ENCODE results near the gene CPN1. TPM values are rescaled to one million over a fixed set of nuclear protein-coding genes. Genes with fewer than 3 reads are reported as not detected.

Gene CPN1
- total and polyA plus RNA-seq, 12 donors: not detected

DNA sequence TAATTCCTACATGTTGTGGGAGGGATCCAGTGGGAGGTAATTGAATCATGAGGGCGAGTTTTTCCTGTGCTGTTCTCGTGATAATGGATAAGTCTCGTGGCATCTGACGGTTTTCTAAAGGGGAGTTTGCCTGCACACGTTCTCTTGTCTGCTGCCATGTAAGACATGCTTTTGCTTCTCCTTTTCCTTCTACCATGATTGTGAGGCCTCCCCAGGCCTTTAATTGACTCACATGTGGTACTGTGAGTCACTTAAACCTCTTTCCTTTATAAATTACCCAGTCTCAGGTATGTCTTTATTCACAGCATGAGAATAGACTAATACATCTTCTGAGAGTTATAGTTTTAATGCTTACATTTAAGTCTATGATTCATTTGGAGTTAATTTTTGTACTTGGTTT, 22.6 kb upstream of the CPN1 start:
- TF ChIP-seq, protein P1, sequence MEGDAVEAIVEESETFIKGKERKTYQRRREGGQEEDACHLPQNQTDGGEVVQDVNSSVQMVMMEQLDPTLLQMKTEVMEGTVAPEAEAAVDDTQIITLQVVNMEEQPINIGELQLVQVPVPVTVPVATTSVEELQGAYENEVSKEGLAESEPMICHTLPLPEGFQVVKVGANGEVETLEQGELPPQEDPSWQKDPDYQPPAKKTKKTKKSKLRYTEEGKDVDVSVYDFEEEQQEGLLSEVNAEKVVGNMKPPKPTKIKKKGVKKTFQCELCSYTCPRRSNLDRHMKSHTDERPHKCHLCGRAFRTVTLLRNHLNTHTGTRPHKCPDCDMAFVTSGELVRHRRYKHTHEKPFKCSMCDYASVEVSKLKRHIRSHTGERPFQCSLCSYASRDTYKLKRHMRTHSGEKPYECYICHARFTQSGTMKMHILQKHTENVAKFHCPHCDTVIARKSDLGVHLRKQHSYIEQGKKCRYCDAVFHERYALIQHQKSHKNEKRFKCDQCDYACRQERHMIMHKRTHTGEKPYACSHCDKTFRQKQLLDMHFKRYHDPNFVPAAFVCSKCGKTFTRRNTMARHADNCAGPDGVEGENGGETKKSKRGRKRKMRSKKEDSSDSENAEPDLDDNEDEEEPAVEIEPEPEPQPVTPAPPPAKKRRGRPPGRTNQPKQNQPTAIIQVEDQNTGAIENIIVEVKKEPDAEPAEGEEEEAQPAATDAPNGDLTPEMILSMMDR (IDR thresholded peaks at IDR 0.05): no peak
- ATAC-seq (no peak), DNase-seq (no peak)
- Histone ChIP-seq H3K36me3 (no peaks in the 10 kb centered on the region), H3K27me3 (peaks cover 0 to 46% (median 7%) of the 10 kb centered on the region in 7 donors), H3K27ac (no peak overlapping the region), H3K4me3 (no peak overlapping the region), H3K4me1 (no peaks in the 10 kb centered on the region), H3K9me3 (no peaks in the 10 kb centered on the region)
- intact Hi-C loops (cut with DNase I): no loop called here
- 62 to 70% methylated on average over 5 of the region's 5 CpGs for WGBS, 2 donors

DNA sequence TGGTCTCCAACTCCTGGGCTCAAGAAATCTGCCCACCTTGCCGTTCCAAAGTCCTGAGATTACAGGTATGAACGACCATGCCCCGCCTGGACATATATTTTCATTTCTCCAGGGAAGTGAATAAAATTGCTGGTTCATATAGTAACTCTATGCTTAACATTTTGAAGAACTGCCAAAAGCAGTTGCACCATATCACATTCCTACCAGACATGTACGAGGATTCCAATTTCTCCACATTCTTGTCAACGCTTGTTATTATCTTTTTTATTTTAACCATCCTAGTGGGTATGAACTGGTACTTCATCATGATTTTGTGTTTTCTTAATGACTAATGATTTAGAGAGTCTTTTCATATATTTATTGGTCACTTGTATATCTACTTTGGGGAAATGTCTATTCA, 21.9 kb upstream of the CPN1 start:
- TF ChIP-seq, protein P1 (IDR thresholded peaks at IDR 0.05): no peak
- Histone ChIP-seq H3K4me1 (no peaks in the 10 kb centered on the region), H3K4me3 (no peak overlapping the region), H3K27ac (no peak overlapping the region), H3K9me3 (peaks cover 0 to 4% (median 0%) of the 10 kb centered on the region in 11 donors), H3K36me3 (no peaks in the 10 kb centered on the region), H3K27me3 (peaks cover 0 to 46% (median 7%) of the 10 kb centered on the region in 7 donors)
- WGBS, 2 donors: 54 to 57% methylated on average over 5 of the region's 5 CpGs
- intact Hi-C loops (cut with DNase I): no loop called here
- DNase-seq (no peak), ATAC-seq (no peak)

DNA sequence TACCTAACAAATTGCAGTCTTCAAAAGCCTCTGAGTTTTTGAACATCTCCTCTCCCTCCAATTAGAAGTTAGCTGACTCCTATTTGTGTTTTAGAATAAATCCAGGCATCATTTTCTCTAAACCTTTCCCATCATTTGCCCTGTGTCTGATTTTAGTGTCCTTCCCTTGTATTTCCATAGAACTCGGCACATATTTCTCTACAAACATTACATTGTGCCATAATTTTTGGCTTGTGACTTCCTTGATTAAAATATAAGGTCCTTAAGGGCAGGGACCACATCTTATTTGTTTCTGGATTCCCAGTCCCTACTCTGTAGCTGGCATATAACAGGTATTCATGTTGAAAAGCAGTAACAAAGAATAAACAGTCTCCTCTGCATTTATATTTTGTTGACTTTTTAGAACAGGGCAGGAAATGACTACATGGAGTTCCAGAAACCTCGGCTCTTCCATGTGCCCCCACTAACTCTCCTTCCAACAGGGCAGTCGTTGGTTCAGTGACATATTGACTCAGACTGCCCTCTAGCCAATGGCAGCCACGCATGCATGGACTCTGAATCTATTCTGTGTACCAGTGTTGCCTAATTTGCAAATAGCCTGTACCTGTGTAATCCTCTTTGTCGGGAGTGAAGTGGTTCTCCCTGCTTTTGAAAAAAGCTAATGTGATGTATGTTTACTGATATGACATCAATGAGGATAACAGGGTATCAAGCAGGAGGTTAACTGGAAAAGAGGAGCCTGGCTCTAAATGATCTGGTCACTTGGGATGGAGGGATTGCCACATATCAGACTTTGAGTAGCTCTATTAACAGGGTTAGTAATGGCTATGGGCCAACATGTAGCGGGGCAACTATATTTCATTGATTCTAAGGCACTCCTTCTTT, 19.8 kb upstream of the CPN1 start:
- Histone ChIP-seq H3K4me1 (no peaks in the 10 kb centered on the region), H3K9me3 (peaks cover 0 to 21% (median 0%) of the 10 kb centered on the region in 11 donors), H3K36me3 (no peaks in the 10 kb centered on the region), H3K4me3 (no peak overlapping the region), H3K27ac (no peak overlapping the region), H3K27me3 (peaks cover 0 to 38% (median 5%) of the 10 kb centered on the region in 7 donors)
- ATAC-seq (no peak), DNase-seq (no peak)
- TF ChIP-seq, protein P1 (IDR thresholded peaks at IDR 0.05): no peak
- WGBS, 2 donors: 63% methylated on average over 6 of the region's 6 CpGs
- intact Hi-C loops (cut with DNase I): no loop called here

DNA sequence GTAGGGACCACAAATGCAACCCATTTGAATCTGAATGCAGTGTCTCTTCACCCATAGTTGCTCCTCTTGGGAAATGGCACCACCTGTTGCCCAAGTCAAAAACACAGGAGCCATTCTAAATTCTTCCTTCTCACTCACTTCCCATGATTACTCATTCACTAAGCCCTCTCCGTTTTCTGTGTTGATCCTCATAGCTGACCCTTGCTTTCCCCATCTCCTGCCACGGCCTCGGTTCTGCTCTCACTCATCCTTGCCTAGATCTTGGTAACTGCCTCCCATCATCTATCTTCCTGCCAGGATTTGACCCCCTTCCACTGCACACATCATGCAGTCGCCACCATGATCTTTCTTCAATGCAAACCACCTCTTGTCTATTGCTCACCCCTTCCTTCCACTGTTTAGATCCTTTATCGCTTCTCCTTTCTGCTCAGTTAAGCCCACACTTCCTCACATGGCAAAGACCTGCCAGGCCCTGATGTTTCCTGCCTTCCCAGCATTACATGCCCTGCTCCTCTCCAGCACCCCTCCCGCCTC, 19.0 kb upstream of the CPN1 start:
- Histone ChIP-seq H3K27me3 (peaks cover 0 to 32% (median 5%) of the 10 kb centered on the region in 7 donors), H3K9me3 (peaks cover 0 to 21% (median 0%) of the 10 kb centered on the region in 11 donors), H3K4me1 (no peaks in the 10 kb centered on the region), H3K4me3 (no peak overlapping the region), H3K27ac (no peak overlapping the region), H3K36me3 (no peaks in the 10 kb centered on the region)
- TF ChIP-seq, protein P1 (IDR thresholded peaks at IDR 0.05): no peak
- WGBS, 2 donors: 57 to 58% methylated on average over 6 of the region's 6 CpGs
- intact Hi-C loops (cut with DNase I): no loop called here
- DNase-seq (no peak), ATAC-seq (no peak)
